Endothelial cell (in vitro differentiated cells): ENCODE data around the gene FGF14. TPM values are rescaled to one million over a fixed set of nuclear protein-coding genes. Genes with fewer than 3 reads are reported as not detected.
"Not testable (repeated sequence)": the region's sequence is repeated elsewhere in the genome, so short reads cannot be mapped to it uniquely, and the experiment has no call there.

Source experiments
- DNase-seq: peaks from one replicate; pipeline ENCODE4 v3.0.0; 2021; ENCODE audit warnings: low spot score
- H3K27ac Mint-ChIP-seq: one replicate; pipeline ENCODE4 v1.8.0; 2021; ENCODE audit warnings: mixed read lengths, inconsistent platforms; ENCODE audit not compliant: unreplicated experiment
- H3K27me3 Mint-ChIP-seq: one replicate; pipeline ENCODE4 v1.8.0; 2021; ENCODE audit warnings: mild to moderate bottlenecking, moderate library complexity, mixed read lengths, inconsistent platforms; ENCODE audit not compliant: unreplicated experiment
- H3K36me3 Mint-ChIP-seq: one replicate; pipeline ENCODE4 v1.8.0; 2021; ENCODE audit warnings: mild to moderate bottlenecking, low read depth, mixed read lengths, inconsistent platforms; ENCODE audit not compliant: unreplicated experiment
- H3K4me1 Mint-ChIP-seq: one replicate; pipeline ENCODE4 v1.8.0; 2021; ENCODE audit warnings: mild to moderate bottlenecking, mixed read lengths, inconsistent platforms; ENCODE audit not compliant: unreplicated experiment
- H3K4me3 Mint-ChIP-seq: one replicate; pipeline ENCODE4 v1.8.0; 2021; ENCODE audit warnings: mild to moderate bottlenecking, mixed read lengths, inconsistent platforms; ENCODE audit not compliant: unreplicated experiment
- H3K9me3 Mint-ChIP-seq: one replicate; pipeline ENCODE4 v1.8.0; 2021; ENCODE audit warnings: mixed read lengths, inconsistent platforms; ENCODE audit not compliant: unreplicated experiment
- CTCF ChIP-seq: fragments of 200-600 bp; sonication (generic); IDR thresholded peaks from one replicate; pipeline ENCODE4 v1.5.0; 2021; ENCODE audit warnings: antibody characterized with exemption; ENCODE audit not compliant: unreplicated experiment
- total RNA-seq: library from RNA; stranded (reverse); fragmentation: NEBNext Ultra II Directional; extraction: Animal tissue kit (Norgen Biotek cat#: 25700); gene quantifications from one replicate; pipeline ENCODE4 v1.2.1, GENCODE V29; 2021; ENCODE audit not compliant: unreplicated experiment

The FGF14 gene
- total RNA-seq, 1 donor from 2014 or later = 0.13 TPM

- H3K27ac Mint-ChIP-seq = no peak overlapping the region
- H3K36me3 Mint-ChIP-seq = no peaks in the 10 kb centered on the region
- H3K27me3 Mint-ChIP-seq = no peaks in the 10 kb centered on the region
- H3K9me3 Mint-ChIP-seq = no peaks in the 10 kb centered on the region
- no peak overlapping the region for H3K4me3 Mint-ChIP-seq
- DNase-seq = no peak
- no peaks in the 10 kb centered on the region for H3K4me1 Mint-ChIP-seq
- no peak for TF ChIP-seq CTCF
Measured at GRCh38 chr13:101846701-101847100, 555.1 kb downstream of the FGF14 start.

- Mint-ChIP-seq H3K27ac (no peak overlapping the region), H3K4me1 (no peaks in the 10 kb centered on the region), H3K4me3 (no peak overlapping the region), H3K36me3 (no peaks in the 10 kb centered on the region), H3K27me3 (no peaks in the 10 kb centered on the region), H3K9me3 (no peaks in the 10 kb centered on the region)
- TF ChIP-seq CTCF = no peak
- no peak for DNase-seq
Measured at GRCh38 chr13:101846249-101846648, 555.6 kb downstream of the FGF14 start.

GRCh38 chr13:101845245-101846020 is 556.4 kb downstream of the FGF14 start:
- no peaks in the 10 kb centered on the region for H3K9me3 Mint-ChIP-seq
- H3K27ac Mint-ChIP-seq = no peak overlapping the region
- no peaks in the 10 kb centered on the region for H3K27me3 Mint-ChIP-seq
- no peak for DNase-seq
- no peaks in the 10 kb centered on the region for H3K36me3 Mint-ChIP-seq
- no peaks in the 10 kb centered on the region for H3K4me1 Mint-ChIP-seq
- no peak overlapping the region for H3K4me3 Mint-ChIP-seq
- no peak for TF ChIP-seq CTCF

- Mint-ChIP-seq H3K9me3 (no peaks in the 10 kb centered on the region), H3K36me3 (no peaks in the 10 kb centered on the region), H3K4me3 (no peak overlapping the region), H3K27ac (no peak overlapping the region), H3K27me3 (no peaks in the 10 kb centered on the region), H3K4me1 (no peaks in the 10 kb centered on the region)
- DNase-seq = no peak
- TF ChIP-seq CTCF = no peak
Measured at GRCh38 chr13:101841698-101842097, 560.1 kb downstream of the FGF14 start.

GRCh38 chr13:101838323-101838722 is 563.5 kb downstream of the FGF14 start:
- H3K4me3 Mint-ChIP-seq = no peak overlapping the region
- no peak overlapping the region for H3K27ac Mint-ChIP-seq
- H3K36me3 Mint-ChIP-seq = no peaks in the 10 kb centered on the region
- H3K4me1 Mint-ChIP-seq = no peaks in the 10 kb centered on the region
- H3K27me3 Mint-ChIP-seq = no peaks in the 10 kb centered on the region
- DNase-seq = no peak
- TF ChIP-seq CTCF = no peak
- no peaks in the 10 kb centered on the region for H3K9me3 Mint-ChIP-seq

GRCh38 chr13:101837778-101838177 is 564.1 kb downstream of the FGF14 start:
- not testable (repeated sequence) for H3K36me3 Mint-ChIP-seq, H3K27ac Mint-ChIP-seq

More at GRCh38 chr13:101837778-101838177, 564.1 kb downstream of the FGF14 start:
- not testable (repeated sequence) for H3K27me3 Mint-ChIP-seq, DNase-seq, H3K4me1 Mint-ChIP-seq, H3K9me3 Mint-ChIP-seq, H3K4me3 Mint-ChIP-seq
